ENCODE results near the gene COQ10B.
"Not testable (repeated sequence)": the region's sequence is repeated elsewhere in the genome, so short reads cannot be mapped to it uniquely, and the experiment has no call there.

COQ10B gene

GRCh38 chr2:197461057-197461456 is 7.7 kb downstream of the COQ10B start:
- TF ChIP-seq CTCF (IDR thresholded peaks at IDR 0.05; ENCODE audit: low read depth, low read length, missing control alignments) = no peak
- no peak for DNase-seq (ENCODE audit: low read depth)

GRCh38 chr2:197464175-197464574 is 10.8 kb downstream of the COQ10B start:
- no peak for TF ChIP-seq CTCF (IDR thresholded peaks at IDR 0.05; ENCODE audit: low read depth, low read length, missing control alignments)

More at GRCh38 chr2:197461057-197461456, 7.7 kb downstream of the COQ10B start:
- no peak overlapping the region for H3K4me3 ChIP-seq (ENCODE audit: low read depth, low read length)

GRCh38 chr2:197472166-197472565 is 18.8 kb downstream of the COQ10B start:
- TF ChIP-seq CTCF (IDR thresholded peaks at IDR 0.05; ENCODE audit: low read depth, low read length, missing control alignments) = no peak
- DNase-seq (ENCODE audit: low read depth) = no peak
- H3K4me3 ChIP-seq (ENCODE audit: low read depth, low read length) = no peak overlapping the region

More at GRCh38 chr2:197464175-197464574, 10.8 kb downstream of the COQ10B start:
- H3K4me3 ChIP-seq (ENCODE audit: low read depth, low read length) = no peak overlapping the region
- DNase-seq (ENCODE audit: low read depth) = no peak

GRCh38 chr2:197477797-197478196 is 24.4 kb downstream of the COQ10B start:
- no peak for TF ChIP-seq CTCF (IDR thresholded peaks at IDR 0.05; ENCODE audit: low read depth, low read length, missing control alignments)
- no peak overlapping the region for H3K4me3 ChIP-seq (ENCODE audit: low read depth, low read length)
- no peak for DNase-seq (ENCODE audit: low read depth)

GRCh38 chr2:197480165-197481036 is 27.0 kb downstream of the COQ10B start:
- DNase-seq (ENCODE audit: low read depth) = no peak
- no peak overlapping the region for H3K4me3 ChIP-seq (ENCODE audit: low read depth, low read length)
- TF ChIP-seq CTCF (IDR thresholded peaks at IDR 0.05; ENCODE audit: low read depth, low read length, missing control alignments) = no peak

GRCh38 chr2:197484248-197484647 is 30.9 kb downstream of the COQ10B start:
- not testable (repeated sequence) for H3K4me3 ChIP-seq (ENCODE audit: low read depth, low read length); DNase-seq (ENCODE audit: low read depth)

- no peak for TF ChIP-seq CTCF (IDR thresholded peaks at IDR 0.05; ENCODE audit: low read depth, low read length, missing control alignments)
- DNase-seq (ENCODE audit: low read depth) = no peak
- no peak overlapping the region for H3K4me3 ChIP-seq (ENCODE audit: low read depth, low read length)
These were observed 32.8 kb downstream of the COQ10B start for GRCh38 chr2:197486175-197486574.
